Measurements from ENCODE around the gene RAB15. TPM values are rescaled to one million over a fixed set of nuclear protein-coding genes. Genes with fewer than 3 reads are reported as not detected.

RAB15 gene
- polyA plus RNA-seq, 1 donor (not counting 4 experiments of a cell fraction or from before 2014, with no cell fraction given) = 2.1 TPM

DNA sequence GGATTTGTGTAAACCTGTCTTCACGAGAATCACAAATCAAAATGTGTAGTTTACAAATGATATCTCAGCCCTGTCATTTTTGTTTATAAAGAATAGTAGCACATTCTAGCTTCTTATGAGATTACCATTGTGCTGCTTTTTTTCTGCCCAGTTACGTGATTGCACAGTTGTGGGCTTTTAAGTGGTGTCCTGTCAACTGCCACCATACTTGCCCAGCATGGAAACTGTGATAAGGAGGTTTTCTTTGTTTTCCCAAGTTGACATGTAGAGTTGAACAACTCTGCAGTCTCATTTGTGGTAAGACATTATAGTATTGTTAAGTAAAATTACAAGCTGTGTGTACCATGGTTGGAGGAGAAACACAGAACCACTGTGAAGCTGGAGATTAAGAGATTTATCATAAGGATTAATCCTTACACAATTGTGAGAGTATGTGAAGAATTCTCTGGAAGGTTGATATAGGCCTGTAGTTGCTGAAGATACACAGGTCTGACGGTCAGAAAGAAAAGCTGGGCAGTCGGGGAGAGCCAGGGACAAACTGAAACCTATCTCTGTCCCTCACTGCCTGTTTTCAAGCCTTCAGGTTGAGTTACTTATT, 45.6 kb downstream of the RAB15 start:
- Histone ChIP-seq H3K4me3 (ENCODE audit: control insufficient read depth in 2 of 3, extremely low read depth in 1 of 3, insufficient read depth in 2 of 3, low read depth in 1 of 3, low read length in 3 of 3) (no peak overlapping the region), H3K9ac (ENCODE audit: control insufficient read depth, extremely low read depth, insufficient read depth, low read length) (no peak overlapping the region), H3K27me3 (ENCODE audit: control insufficient read depth, extremely low read depth, insufficient read depth, low read length) (no peaks in the 10 kb centered on the region), H2AFZ (ENCODE audit: control insufficient read depth, low read length) (no peak overlapping the region), H3K4me1 (ENCODE audit: control insufficient read depth, extremely low read depth, insufficient read depth, low read length) (no peaks in the 10 kb centered on the region), H3K4me2 (ENCODE audit: control insufficient read depth, extremely low read depth, insufficient read depth, low read depth, low read length) (no peak overlapping the region), H3K79me2 (ENCODE audit: control insufficient read depth, insufficient read depth, low read length) (peaks cover 14% of the 10 kb centered on the region), H3K27ac (ENCODE audit: control insufficient read depth, insufficient read depth, low read length) (no peak overlapping the region), H3K9me3 (ENCODE audit: control insufficient read depth, low read depth, low read length) (no peaks in the 10 kb centered on the region), H3K9me1 (ENCODE audit: control insufficient read depth, extremely low read depth, insufficient read depth, low read length) (no peaks in the 10 kb centered on the region), H4K20me1 (ENCODE audit: control insufficient read depth, extremely low read depth, insufficient read depth, low read length) (no peaks in the 10 kb centered on the region), H3K36me3 (ENCODE audit: control insufficient read depth in 2 of 2, extremely low read depth in 1 of 2, insufficient read depth in 2 of 2, low read length in 2 of 2) (peaks cover 11 to 28% of the 10 kb centered on the region in 2 experiments)
- FAIRE-seq (no peak), DNase-seq (ENCODE audit: low read depth, low spot score) (no peak)
- dilution Hi-C loops (cut with MboI; ENCODE audit: extremely low pct_ligation_motif_present, low sequenced_read_pairs) = no loop called here
- no peak for TF ChIP-seq EZH2 (IDR thresholded peaks at IDR 0.05; ENCODE audit: low read length)
- TF ChIP-seq, protein P1, sequence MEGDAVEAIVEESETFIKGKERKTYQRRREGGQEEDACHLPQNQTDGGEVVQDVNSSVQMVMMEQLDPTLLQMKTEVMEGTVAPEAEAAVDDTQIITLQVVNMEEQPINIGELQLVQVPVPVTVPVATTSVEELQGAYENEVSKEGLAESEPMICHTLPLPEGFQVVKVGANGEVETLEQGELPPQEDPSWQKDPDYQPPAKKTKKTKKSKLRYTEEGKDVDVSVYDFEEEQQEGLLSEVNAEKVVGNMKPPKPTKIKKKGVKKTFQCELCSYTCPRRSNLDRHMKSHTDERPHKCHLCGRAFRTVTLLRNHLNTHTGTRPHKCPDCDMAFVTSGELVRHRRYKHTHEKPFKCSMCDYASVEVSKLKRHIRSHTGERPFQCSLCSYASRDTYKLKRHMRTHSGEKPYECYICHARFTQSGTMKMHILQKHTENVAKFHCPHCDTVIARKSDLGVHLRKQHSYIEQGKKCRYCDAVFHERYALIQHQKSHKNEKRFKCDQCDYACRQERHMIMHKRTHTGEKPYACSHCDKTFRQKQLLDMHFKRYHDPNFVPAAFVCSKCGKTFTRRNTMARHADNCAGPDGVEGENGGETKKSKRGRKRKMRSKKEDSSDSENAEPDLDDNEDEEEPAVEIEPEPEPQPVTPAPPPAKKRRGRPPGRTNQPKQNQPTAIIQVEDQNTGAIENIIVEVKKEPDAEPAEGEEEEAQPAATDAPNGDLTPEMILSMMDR (optimal IDR thresholded peaks at IDR 0.05 in 1 of 3, IDR thresholded peaks at IDR 0.05 in 1 of 3, conservative IDR thresholded peaks at IDR 0.05 in 1 of 3; ENCODE audit: extremely low read depth in 1 of 3, insufficient read depth in 2 of 3, low read length in 3 of 3) = no peak

DNA sequence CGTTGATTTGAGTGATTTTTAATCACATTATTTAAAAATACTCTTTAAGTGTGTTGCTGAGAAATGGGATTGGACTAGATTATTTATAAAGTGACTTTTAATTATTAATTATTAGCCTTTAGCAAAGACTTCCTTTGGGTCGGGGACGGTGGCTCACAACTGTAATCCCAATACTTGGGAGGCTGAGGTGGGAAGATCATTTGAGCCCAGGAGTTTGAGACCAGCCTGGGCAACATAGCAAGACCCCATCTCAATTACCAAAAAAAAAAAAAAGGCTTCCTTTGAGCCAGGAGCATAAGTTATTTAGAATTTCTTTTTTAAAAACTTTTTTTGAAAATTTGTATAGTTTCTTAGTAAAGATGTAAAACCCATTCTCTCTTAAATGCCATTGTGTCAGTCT, 49.1 kb downstream of the RAB15 start:
- TF ChIP-seq, protein P1 (optimal IDR thresholded peaks at IDR 0.05 in 1 of 3, IDR thresholded peaks at IDR 0.05 in 1 of 3, conservative IDR thresholded peaks at IDR 0.05 in 1 of 3; ENCODE audit: extremely low read depth in 1 of 3, insufficient read depth in 2 of 3, low read length in 3 of 3) = no peak
- no peak for TF ChIP-seq EZH2 (IDR thresholded peaks at IDR 0.05; ENCODE audit: low read length)
- Histone ChIP-seq H3K27me3 (ENCODE audit: control insufficient read depth, extremely low read depth, insufficient read depth, low read length) (no peaks in the 10 kb centered on the region), H3K4me3 (ENCODE audit: control insufficient read depth in 2 of 3, extremely low read depth in 1 of 3, insufficient read depth in 2 of 3, low read depth in 1 of 3, low read length in 3 of 3) (no peak overlapping the region), H2AFZ (ENCODE audit: control insufficient read depth, low read length) (no peak overlapping the region), H3K36me3 (ENCODE audit: control insufficient read depth in 2 of 2, extremely low read depth in 1 of 2, insufficient read depth in 2 of 2, low read length in 2 of 2) (peaks cover 7 to 15% of the 10 kb centered on the region in 2 experiments), H3K4me2 (ENCODE audit: control insufficient read depth, extremely low read depth, insufficient read depth, low read depth, low read length) (no peak overlapping the region), H3K79me2 (ENCODE audit: control insufficient read depth, insufficient read depth, low read length) (peaks cover 38% of the 10 kb centered on the region), H4K20me1 (ENCODE audit: control insufficient read depth, extremely low read depth, insufficient read depth, low read length) (no peaks in the 10 kb centered on the region), H3K9me1 (ENCODE audit: control insufficient read depth, extremely low read depth, insufficient read depth, low read length) (no peaks in the 10 kb centered on the region), H3K9ac (ENCODE audit: control insufficient read depth, extremely low read depth, insufficient read depth, low read length) (no peak overlapping the region), H3K9me3 (ENCODE audit: control insufficient read depth, low read depth, low read length) (no peaks in the 10 kb centered on the region), H3K27ac (ENCODE audit: control insufficient read depth, insufficient read depth, low read length) (no peak overlapping the region), H3K4me1 (ENCODE audit: control insufficient read depth, extremely low read depth, insufficient read depth, low read length) (peaks cover 3% of the 10 kb centered on the region)
- FAIRE-seq = no peak
- dilution Hi-C loops (cut with MboI; ENCODE audit: extremely low pct_ligation_motif_present, low sequenced_read_pairs) = no loop called here
- DNase-seq (ENCODE audit: low read depth, low spot score) = no peak

All from keratinocyte (primary cell).